Stimulated activated CD8-positive, alpha-beta memory T cell treated with anti-CD3 and anti-CD28 coated beads, Interleukin-12 subunit alpha, Interleukin-12 subunit beta, amount 100 ng/mL, for 24 hours (primary cell): Measurements from ENCODE around the gene DOCK1.
"Not testable (repeated sequence)": the region's sequence is repeated elsewhere in the genome, so short reads cannot be mapped to it uniquely, and the experiment has no call there.

Experiments used
- DNase-seq: peaks from one replicate; pipeline ENCODE4 v3.0.0-alpha.2; 2020; ENCODE audit errors: extremely low read depth

Gene DOCK1

DNA sequence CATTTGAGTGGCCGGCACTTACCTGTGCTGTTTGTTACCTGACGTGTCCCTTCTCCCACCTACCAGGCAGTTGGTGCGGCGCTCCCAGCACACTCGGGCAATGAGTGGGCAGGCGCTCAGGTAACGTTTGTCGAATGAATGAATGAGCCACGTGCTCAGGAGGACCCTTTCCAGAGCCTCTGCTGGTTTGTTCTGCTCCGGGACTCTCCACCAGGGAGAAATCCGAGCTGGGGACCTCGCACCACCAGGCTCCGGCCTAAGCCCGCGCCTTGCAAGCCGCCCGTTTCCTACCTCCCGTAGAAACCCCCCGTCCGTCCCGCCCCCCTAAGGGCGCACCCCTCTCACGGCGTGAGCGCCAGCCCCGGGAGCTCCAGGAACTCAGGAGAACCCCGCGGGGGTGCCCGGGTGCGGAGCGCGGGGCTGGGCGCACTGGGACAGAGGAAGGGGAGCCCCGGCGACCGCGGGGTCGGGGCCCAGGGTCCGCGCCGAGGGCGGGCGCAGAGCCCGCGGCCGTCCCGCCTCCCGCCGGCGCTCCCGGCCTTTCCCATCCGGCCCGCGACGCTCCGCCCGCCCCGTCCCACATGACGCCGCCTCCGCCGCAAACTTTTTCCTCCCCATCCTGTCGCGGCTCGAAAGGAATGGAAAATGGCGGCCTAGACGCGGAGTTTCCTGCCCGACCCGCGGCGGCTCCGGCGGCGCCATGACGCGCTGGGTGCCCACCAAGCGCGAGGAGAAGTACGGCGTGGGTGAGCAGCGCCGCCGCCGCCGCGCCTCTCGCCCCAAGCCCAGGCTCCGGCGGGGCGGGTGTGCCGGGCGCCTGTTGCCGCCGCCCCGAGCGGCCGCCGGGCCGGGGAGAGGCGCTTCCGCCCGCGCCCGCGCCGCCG lies at the start of gene DOCK1:
TSS of gene DOCK1 (plus strand) at position 611 of the 884 bp plus-strand sequence. CDS start at position 701, 90 bp downstream.
- DNase-seq = no peak

DNA sequence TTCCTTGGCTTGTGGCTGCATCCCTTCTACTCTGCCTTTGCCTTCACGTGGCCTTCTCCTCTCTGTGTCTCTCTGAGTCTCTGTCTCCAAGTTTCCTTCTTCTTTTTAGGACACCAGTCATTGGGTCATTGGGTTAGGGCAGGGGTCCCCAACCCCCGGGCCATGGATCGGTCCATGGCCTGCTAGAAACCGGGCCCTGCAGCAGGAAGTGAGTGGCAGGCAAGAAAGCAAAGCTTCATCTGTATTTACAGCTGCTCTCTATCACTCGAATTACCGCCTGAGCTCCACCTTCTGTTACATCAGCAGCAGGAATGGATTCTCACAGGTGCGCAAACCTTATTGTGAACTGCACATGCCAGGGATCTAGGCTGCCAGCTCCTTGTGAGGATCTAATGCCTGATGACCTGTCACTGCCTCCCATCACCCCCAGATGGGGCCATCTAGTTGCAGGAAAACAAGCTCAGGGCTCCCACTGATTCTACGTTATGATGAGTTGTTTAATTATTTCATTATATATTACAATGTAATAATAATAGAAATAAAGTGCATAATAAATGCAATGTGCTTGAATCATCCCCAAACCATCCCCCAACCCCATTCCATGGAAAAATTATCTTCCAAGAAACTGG lies 47.9 kb upstream of the DOCK1 start:
- no peak for DNase-seq

DNA sequence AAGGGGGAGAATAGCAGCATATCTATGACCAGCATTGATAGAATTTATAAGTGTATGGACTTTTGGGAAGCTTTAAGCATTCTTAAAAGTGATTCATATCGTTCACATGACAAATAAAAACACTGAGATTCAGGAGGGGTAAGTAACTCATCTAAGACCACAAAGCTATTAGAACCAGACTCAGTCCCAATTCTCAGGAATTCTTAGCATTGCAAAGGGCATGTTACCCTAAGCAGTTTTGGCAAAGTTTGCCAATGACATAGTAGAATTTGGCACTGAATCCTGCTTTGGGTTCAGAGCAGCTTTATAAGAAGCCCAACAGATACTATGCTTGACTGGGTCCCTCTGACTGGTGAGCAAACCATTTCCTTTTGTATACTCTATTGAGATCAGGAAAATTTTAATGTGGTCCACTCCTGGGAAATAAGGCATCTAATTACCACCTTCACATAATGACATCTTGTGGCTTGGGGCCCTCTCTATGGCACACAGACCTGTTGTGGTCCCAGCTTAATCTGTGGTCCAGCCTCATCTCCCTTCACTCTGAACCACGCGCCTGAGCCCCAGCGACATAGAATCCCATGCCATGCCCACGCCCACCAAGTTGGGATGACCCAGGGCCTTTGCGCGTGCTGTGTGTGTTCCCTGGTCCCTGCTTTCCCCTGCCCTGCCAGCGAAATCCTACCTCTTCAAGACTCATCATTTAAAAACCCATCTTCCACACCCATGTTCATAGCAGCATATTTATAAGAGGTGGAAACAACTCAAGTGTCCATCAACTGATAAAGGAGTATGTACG lies 37.5 kb upstream of the DOCK1 start:
- DNase-seq = no peak

DNA sequence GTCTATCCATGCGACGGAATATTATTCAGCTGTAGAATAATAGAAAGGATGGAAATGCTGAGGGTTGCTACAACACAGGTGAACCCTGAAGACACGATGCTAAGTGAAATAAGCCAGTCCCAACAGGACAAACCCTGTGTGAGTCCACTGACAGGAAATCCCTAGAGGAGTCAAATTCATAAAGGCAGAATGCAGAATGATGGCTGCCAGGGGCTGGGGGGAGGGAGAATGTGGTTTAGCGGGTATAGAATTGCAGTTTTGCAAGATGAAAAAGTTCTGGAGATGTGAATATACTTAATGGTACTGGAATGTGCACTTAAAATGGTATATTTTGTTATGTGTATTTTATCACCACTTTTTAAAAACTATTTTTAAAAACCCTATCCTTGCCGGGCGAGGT lies 36.9 kb upstream of the DOCK1 start:
- no peak for DNase-seq

DNA sequence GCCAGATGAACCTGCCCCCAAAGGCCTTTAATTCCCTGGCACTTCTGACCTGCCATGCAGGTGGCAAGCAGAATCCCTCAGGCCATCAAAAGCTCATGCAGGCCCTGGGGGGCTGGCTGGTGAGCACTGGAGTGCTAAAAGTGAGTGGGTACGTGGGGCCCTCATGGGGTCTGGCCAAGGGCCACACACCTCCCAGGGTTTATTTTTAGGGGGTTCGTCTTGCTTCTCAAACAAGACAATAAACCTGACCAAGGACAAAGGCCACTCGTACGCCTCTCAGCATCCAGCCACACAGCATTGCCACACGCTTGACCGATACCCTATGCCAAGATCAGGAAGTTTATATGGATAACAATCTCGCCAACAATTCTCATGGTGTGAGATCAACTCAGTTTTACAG lies 33.1 kb upstream of the DOCK1 start:
- DNase-seq = no peak

DNA sequence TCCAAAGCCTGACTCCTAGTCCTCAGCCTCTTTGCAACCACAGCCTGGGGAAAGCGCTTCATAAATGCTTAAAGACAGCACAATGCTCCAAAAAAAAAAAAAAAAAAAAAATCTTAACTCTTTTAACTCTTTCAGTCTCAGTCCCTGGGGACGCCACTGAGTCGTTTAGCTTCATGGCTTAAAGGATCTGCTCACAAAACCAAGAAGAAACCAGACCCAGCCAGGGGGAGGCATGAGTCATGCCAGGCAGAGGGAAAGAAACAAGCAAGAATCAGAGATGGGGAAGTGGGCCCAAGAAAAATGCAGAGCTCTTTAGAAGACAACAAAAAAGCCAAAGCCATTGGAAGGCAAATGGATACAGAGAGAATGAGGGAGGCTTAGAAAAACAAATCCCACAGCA lies 32.5 kb upstream of the DOCK1 start:
- no peak for DNase-seq

DNA sequence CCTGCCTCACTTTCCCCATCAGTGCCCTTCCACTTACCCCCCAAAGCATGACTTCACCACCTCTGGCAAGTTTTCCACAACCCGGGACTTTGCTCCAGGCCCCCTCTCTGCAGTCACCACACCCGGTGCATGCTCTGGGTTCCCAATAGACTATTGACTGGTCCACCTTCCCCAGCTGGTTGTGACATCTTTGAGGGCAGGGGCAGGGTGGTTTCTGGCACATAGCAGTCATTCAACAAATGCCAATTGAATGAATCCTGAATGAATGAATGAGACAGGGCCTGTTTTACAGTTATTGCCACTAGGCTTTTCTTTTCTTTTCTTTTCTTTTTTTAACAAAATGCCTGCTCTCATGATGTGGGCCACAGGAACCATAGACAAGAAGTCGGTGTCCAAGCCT lies 28.8 kb upstream of the DOCK1 start:
- no peak for DNase-seq

DNA sequence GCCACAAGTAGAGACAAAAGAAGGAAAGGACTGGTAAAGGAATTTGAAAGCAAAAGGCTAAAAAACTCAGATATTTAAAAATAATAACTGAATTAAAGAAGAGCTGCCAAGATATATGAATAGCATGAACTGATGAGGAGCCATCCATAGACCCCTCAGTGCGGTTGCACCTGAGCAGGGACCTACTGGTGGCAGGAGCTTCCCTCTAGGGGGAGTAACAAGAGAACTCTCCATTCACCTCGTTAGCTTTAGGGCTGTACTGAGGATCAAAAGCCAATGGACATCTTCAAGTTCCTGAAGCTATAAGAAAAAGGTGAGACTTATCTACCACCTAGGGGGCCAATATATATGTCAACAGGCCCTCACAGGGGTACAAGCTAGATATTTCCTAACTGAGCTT lies 27.8 kb upstream of the DOCK1 start:
- no peak for DNase-seq

DNA sequence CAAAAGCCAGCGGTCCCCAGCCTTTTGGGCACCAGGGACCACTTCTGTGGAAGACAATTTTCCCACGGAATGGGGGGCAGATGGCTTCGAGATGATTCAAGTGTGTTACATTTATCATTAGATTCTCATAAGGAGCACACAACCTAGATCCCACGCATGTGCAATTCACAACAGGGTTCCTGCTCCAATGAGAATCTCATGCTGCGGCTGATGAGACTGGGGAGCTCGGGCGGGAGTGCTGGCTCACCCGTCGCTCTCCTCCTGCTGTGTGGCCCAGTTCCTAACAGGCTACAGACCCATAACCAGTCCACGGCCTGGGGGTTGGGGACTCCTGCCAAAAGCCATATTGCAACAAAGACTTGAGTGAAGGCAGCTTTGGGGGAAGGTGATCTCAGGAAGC lies 26.6 kb upstream of the DOCK1 start:
- DNase-seq = no peak

DNA sequence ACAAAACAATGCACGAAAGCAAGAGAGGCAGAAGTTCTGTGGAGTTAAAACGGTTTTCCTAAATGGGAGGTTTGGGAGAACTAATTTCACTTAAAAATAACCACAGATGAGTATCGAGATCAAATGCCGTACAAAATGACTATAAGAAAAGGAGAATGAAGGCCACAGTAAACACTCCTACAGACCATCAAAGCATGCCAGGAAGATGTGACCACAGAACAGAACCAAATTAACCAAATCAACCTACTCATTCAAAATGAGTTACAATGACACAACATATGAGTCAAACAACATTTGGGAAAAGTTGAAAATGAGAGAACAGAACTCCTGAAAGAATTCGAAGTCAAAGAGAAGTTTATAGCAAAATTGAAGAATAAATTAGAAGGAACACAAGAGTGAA lies 24.3 kb upstream of the DOCK1 start:
- no peak for DNase-seq

DNA sequence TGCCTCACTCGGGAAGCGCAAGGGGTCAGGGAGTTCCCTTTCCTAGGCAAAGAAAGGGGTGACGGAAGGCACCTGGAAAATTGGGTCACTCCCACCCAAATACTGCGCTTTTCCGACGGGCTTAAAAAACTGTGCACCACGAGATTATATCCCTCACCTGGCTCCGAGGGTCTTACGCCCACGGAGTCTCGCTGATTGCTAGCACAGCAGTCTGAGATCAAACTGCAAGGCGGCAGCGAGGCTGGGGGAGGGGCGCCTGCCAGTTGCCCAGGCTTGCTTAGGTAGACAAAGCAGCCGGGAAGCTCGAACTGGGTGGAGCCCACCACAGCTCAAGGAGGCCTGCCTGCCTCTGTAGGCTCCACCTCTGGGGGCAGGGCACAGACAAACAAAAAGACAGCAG lies 23.2 kb upstream of the DOCK1 start:
- DNase-seq = not testable (repeated sequence)

DNA sequence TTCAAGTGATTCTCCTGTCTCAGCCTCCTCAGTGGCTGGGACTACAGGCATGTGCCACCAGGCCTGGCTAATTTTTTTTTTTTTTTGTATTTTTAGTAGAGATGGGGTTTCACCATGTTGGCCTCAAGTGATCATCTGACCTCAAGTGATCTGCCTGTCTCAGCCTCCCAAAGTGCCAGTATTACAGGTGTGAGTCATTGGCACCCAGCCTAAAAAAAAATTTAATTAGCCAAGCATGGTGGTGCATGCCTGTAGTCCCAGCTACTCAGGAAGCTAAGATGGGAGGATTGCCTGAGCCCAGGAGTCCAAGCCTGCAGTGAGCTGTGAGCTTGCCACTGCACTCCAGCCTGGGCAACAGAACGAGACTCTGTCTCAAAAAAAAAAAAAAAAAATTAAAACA lies 16.8 kb upstream of the DOCK1 start:
- not testable (repeated sequence) for DNase-seq

DNA sequence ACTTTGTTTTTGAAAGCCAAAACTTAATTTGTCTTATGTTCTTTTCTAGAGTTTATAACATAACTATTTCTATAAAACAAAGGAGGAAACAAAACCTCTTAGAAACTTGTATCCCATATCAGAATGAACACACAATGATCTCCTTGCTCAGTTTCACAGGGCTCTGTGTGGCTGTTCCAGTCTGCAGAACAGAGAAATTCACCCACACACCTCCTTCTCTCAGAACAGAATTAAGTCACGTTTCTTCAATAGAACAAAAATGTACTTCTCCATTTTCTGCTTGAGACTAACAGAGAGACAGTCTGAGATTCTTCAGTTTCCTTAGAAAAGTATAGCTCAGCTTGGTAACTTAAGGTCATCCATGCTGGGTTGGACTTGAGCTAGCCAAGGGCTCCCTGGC lies 15.8 kb upstream of the DOCK1 start:
- no peak for DNase-seq

DNA sequence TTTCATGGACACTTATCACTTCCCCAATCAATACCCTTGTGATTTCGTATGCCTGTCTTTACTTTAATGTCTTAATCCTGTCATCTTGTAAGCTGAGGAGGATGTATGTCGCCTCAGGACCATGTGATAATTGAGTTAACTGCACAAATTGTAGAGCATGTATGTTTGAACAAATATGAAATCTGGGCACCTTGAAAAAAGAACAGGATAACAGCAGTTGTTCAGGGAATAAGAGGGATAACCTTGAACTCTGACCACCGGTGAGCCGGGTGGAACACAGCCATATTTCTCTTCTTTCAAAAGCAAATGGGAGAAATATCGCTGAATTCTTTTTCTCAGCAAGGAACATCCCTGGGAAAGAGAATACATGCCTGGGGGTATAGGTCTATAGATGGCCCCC lies 14.4 kb upstream of the DOCK1 start:
- DNase-seq = not testable (repeated sequence)

DNA sequence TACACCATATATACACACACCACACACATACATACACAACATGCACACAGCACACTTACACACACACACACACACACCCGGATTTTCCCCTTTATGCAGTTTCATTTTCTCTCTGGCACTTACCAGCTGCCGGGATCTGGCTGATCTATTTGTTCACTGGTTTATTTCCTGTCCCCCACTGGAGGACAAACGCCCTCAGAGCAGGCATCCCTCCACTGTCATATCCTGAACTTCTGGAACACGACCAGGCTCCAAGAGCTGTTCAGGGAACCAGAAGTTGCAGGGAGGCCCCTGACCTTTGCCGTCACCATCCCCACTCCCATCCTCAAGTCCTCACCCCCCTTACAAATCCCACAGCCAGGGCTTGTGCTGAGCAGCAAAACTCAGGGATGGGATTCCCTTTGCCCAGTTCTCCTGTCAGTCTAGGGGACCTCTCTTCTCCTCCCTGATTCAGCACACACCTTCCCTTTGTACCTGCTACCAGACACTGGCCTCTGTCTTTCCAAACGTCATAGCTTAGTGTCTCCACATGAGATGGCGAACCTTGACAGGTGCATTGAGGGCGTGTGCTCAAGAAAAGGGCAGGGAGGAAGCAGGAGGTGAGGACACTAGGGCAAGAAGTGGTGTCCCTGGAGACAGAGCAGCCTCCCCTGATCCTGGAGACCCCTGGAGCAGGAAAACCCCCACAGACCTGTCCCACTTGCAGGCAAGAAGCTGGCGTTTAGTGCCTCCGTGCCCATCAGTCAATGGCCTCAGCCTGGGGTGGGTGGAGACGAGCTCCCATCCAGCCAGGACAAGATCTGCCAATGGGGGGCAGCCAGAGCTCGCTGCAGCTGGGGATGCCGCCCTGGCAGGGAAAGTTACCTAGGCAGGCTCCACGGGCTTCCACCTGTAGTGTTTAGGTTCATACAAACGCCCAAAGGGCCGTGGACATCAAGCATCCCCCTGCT lies 12.7 kb upstream of the DOCK1 start:
- no peak for DNase-seq

DNA sequence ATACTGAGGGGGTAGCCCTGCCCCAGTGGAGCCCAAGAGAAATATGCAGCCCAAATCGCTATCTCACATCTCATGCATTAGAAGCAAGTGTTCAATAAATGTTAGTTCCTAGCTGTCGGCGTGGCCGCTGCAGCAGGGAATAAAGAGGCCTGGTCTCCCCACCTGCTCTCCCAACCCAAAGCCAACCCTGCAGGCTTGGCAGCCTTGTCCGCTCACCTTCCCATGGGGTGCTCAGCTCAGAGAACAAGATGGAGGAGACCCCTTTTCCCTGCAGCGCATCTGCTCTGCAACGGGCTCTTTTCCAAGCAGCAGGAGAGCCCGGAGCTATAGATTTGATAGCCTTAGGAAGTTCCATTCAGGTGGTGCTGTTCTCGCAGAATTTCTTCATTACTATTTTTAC lies 12.0 kb upstream of the DOCK1 start:
- DNase-seq = no peak

DNA sequence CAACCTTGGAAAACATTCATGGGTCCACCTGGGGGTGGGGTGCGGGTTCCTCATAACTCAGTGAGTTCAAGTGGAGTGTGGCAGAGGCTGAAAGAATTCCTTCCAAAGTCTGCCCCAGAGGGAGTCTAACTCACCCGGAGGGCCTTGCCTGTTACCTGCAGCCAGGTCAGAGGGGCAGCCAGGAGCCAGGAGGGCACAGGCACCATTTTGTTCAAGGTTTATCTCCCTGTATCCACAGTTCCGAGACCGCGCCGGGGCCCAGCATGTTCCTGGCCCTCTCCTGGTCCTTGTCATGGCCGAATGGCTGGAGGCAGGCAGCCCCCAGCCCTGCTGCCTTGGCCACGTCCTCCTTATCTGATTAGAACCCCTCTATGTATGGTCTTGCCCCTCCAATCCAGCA lies 11.4 kb upstream of the DOCK1 start:
- DNase-seq = no peak

DNA sequence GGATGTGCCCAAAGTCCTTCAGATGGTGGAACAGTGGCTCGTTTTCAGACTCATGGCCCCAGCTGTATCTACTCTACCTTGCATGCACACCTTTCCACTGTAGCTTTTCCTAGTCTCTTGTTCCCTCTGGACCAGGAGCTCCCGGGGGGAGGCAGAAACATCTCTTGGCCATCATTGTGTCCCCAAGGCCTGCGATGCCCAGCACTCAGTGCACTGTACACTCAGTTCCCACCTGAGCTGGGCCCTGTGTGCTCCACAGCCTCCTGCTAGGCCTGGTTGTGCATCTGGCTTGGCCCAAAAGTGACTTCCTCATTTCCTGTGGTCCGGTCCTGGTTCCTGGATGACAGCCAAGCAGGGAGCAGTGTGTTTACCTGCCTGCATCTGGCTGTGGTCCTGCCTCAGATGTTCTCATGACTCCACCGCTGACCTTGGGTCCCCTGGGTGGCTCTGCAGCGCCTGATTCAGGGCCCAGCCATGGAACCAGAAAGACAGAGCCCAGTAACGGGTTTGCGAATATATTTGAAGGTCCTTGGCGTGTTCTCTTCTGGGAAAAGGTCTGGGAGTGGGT lies 9.9 kb upstream of the DOCK1 start:
- no peak for DNase-seq

DNA sequence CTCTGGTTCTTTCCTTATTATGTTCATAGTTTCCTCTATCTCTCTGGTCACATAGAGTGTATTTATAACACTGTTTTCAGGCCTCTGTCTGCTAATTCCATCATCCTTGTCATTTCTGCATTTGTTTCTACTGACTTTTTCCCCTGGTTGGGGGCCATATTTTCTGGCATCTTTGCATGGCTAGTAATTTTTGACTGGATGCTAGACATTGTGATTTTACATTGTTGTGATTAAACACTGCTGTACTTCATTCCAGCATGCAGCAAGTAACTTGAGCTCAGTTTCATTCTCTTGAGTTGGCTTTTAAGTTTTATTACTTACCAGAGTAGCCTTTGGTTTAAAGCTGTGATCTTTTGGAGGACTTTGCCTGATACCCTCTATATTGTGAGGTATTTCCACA lies 6.8 kb upstream of the DOCK1 start:
- no peak for DNase-seq

DNA sequence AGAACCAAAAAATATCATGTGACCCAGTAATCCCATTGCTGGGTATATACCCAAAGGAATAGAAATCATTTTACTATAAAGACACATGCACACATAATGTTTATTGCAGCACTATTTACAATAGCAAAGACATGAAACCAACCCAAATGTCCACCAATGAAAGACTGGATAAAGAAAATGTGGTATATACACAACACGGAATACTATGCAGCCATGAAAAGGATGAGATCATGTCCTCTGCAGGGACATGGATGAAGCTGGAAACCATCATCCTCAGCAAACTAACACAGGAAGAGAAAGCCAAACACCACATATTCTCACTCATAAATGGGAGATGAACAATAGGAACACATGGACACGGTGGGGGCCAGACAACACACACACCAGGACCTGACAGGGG lies 5.7 kb upstream of the DOCK1 start:
- not testable (repeated sequence) for DNase-seq

DNA sequence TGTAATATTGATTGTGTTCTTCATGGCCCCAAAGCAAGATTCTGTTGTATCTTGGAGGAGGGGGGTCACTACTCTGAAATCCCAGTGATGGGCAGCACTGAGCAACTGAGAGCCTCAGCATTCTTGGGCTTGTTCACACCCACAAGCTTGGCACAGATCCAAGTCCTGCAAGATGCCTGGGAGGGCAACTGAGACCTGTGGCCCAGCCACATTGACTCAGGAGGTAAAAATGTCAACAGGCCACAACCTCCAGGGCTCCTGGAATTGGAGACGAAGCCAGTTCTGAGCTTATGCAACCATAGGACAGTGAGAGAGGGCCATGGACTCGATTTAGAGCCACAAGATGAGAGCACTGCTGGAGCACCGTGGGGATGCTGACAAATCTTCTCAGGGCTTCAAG lies 3.1 kb upstream of the DOCK1 start:
- no peak for DNase-seq
